OCI-M2 (cell line): ENCODE data around the gene PLCB2.

Source experiments
- DNase-seq: peaks from one replicate; lab custom pipeline; 2025; ENCODE audit not compliant: unreplicated experiment; lab: John Stamatoyannopoulos, UW

The PLCB2 gene, protein sequence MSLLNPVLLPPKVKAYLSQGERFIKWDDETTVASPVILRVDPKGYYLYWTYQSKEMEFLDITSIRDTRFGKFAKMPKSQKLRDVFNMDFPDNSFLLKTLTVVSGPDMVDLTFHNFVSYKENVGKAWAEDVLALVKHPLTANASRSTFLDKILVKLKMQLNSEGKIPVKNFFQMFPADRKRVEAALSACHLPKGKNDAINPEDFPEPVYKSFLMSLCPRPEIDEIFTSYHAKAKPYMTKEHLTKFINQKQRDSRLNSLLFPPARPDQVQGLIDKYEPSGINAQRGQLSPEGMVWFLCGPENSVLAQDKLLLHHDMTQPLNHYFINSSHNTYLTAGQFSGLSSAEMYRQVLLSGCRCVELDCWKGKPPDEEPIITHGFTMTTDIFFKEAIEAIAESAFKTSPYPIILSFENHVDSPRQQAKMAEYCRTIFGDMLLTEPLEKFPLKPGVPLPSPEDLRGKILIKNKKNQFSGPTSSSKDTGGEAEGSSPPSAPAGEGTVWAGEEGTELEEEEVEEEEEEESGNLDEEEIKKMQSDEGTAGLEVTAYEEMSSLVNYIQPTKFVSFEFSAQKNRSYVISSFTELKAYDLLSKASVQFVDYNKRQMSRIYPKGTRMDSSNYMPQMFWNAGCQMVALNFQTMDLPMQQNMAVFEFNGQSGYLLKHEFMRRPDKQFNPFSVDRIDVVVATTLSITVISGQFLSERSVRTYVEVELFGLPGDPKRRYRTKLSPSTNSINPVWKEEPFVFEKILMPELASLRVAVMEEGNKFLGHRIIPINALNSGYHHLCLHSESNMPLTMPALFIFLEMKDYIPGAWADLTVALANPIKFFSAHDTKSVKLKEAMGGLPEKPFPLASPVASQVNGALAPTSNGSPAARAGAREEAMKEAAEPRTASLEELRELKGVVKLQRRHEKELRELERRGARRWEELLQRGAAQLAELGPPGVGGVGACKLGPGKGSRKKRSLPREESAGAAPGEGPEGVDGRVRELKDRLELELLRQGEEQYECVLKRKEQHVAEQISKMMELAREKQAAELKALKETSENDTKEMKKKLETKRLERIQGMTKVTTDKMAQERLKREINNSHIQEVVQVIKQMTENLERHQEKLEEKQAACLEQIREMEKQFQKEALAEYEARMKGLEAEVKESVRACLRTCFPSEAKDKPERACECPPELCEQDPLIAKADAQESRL

DNA sequence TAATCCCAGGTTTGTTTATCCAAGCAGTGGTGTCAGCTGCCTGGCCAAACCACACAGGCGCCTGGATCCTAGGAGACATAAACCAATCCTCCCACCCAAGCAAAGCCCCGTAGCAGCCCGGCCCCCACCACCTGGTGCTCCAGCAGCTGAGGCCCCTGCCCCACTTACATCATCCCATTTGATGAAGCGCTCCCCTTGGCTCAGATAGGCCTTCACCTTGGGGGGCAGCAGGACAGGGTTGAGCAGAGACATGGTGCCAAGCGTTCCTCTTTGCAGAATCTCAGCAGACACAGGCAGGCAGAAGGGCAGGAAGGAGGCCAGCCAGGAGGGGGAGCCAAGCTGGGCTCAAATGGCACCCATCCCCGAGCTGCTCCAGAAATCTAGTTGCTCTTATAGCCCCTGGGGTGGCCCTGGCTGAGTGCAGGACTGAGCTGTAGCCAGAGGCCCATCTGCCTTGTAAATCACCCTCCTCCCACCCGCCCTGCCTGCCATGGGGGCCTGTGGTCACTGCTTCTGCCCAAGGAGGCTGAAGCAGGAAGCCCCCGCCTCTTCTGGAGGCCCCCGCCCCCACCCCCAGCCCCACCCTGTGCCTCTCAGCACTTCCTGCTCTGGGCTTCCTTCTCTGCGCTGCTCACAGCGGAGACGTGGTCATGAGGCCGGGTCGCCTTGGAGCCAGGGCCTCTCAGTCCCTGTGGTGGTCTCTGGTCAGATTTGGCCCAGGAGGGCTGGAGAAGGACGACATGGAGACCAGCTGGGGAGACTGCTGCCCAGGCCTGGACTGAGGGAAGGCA lies at the start of gene PLCB2:
TSS of gene PLCB2 (minus strand) at position 515 of the 791 bp plus-strand sequence. CDS start at position 252, 263 bp downstream.
- peak; percentile 14 for DNase-seq

DNA sequence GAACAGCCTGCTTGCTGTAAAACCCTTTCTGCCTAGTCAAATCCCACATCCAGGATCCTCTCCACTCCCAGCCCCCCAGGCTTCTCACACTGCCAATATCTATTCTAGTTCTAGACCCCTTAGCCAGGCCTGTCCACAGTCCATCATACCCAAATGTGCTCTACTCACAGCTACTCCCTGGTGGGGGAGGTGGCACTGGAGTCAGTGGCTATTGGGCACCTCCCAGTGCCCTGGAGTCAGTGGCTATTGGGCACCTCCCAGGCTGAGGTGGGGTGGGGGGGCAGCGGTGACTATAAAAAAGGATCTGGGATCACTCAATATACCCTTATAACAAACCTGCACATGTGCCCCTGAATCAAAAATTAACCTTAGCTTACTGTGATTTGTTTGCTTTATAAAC lies 49.5 kb upstream of the PLCB2 start:
- no peak for DNase-seq

DNA sequence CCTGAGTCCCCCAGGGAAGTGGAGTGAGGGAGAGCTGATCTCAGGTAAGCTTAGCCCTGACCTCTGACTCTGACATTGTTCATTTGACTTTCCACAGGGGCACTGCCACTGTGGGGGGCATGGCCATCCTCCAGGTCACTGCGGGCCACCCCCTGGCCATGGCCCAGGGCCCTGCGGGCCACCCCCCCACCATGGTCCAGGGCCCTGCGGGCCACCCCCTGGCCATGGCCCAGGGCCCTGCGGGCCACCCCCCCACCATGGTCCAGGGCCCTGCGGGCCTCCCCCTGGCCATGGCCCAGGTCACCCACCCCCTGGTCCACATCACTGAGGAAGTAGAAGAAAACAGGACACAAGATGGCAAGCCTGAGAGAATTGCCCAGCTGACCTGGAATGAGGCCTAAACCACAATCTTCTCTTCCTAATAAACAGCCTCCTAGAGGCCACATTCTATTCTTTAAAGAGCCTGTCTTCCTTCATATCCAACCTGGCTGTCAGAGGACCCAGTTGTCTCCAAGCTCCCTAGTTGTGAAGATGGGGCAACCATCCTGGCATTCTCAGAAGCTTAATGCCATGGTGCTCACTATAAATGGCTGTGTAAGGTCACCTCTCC lies 48.3 kb upstream of the PLCB2 start:
- DNase-seq: no peak

DNA sequence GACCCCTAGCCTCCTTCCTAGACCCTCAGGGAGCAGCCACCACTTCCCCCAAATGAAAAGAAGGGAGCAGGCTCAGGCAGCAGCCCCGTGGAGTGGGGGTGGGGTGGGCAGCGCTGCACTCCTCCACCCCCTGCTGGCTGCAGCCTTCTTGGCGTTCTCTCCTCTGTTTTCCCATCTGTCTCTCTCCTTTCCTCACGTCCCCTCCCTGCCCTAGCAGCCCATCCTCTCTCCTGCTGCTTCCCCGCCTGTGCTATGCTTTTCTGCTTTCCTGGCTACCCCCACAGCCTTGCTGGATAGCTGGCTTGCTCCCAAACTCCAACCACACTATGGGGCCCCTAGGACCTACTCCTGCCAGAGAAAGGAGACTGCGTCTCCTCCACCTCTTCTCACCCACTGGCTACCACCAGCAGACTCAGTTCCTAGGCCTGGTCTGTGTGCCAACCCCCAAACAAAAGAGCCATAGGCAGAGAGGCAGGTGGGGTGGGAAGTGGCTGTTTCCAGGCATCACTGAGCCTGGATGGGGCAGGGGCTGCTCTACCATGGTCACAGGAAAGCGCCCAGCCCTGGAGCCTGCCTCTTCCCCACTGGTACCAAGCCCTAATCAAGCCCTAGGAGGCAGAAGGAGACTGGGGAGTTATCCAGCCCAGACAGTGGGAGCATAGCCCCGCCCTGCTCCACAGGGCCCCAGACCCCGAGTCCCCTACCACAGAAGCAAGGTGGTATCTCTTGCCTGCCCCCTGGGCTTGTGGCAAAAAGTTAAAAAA lies 46.9 kb upstream of the PLCB2 start:
- no peak for DNase-seq

DNA sequence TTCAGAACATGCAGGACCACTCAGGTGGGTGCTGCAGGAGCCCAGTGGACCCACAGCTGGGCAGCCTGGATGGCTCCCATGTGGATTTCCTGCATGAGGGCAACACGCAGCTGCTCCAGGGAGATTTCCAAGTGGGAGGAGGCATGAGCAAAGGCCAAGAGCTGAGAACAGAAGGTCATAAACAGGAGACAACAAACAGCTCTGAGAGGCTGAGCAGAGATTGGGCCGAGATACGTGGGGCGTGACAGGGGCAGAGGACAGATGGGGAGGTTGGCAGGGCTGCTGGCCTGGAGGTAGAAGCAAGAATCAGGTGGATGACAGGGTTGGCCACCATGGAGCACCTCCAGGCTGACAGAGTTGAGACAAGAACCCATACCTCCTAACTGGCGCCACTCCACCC lies 46.0 kb upstream of the PLCB2 start:
- DNase-seq: no peak

DNA sequence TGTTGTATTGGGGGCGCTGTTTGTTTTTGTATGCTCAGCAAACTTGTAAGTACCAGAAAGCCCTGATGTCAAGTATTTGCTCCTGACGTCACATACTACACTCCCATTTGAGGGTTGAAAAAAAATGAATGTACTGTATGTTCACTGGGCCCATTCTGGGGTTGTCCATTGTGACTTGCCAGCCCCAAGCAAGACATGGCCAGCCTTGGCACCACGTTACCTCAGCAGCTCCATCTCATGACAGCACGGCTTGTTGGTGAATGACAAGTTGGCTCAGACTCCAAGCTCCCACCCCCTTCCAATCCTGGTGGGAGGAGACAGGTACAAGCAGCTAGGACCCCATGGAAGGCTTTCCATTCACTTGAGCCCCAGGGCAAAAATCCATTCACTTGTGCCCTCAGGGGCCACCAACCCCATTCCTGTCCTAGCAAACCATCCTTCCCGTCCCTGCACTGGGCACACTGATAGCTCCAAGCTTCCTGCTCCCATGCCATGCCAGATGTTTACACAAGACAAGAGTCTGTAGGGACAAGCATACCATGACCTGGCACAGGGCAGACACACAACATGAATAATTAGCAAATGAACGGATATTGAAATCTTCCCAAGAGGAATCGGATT lies 44.7 kb upstream of the PLCB2 start:
- DNase-seq: no peak

DNA sequence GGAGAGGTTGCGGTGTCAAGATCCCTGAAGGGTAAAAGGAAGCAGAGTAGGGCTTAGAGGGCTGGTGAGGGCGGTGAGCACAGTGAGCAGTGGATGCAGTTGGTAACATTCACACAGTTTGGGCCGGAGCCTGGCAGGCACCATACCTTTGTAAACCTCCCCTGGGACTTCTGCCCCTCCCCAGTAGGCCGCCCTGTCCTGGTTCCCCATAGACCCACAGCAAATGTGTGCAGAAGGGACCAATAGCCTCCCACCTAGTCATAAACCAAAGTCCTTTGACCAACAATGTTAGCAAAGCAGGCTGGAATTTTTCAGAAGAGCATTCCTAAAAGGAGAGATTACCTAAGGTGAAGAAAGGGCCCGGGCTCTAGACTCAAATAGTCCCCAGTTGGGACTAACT lies 41.4 kb upstream of the PLCB2 start:
- no peak for DNase-seq

DNA sequence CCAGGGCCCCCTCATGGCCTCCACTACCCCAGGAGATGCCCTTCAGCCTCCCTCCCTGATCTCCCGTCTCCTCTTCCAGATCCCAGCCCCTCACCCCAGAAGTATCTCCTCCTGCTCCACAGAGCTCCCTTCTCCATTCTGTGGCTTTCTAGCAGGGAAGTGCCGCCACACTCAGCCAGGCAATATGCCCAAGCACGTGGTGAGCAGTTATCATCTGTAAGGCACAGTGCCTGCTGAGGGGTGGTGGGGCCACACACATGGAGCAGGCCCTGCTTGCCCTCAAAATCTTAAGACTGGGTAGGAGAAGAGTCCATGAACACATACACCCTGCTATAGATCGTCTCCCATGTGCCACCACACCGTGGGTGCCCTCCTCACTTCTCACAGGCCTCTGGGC lies 40.7 kb upstream of the PLCB2 start:
- DNase-seq: no peak

DNA sequence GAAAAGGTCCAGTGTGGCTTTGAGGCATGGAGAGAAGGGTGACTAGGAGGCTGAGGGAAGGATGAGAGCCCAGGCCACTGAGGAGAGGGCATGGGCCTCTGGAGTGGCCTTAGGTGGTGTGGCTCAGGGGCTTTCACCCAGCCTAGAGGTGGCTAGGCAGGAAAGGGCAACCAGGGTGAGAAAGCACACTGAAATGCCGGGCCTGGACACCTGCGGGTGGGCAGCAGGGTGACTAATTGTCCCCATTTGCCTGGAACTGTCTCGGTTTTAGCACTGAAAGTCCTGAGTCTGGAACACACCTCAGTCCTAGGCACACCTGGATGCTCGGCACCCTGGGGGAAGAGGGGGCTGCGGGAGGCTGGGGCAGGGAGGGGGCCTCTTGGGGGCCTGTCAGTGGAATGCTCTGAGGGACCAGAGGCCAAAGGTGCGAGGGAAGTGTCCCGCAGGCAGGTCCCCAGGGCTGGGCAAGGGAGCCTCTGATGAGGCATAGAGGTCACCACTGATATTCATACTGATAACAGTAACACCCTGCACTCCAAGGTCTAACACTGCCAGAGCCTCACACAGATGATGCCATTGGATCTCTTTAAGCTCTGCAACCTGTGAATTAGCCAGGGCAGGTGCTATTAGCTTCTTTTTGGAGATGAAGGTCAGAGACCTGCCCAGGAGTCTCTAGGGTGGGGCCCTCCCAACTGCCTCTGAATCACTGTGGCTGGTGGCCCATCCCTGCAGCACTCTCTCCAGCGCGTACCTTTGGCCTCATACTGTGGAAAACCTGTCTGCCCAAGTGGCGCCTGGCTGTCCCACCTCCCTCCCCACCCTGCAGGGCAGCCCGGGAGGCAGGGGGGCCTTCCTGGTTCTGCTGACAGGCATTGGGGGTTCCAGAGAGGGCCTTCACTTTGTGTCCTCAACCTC lies 40.1 kb upstream of the PLCB2 start:
- DNase-seq: no peak

DNA sequence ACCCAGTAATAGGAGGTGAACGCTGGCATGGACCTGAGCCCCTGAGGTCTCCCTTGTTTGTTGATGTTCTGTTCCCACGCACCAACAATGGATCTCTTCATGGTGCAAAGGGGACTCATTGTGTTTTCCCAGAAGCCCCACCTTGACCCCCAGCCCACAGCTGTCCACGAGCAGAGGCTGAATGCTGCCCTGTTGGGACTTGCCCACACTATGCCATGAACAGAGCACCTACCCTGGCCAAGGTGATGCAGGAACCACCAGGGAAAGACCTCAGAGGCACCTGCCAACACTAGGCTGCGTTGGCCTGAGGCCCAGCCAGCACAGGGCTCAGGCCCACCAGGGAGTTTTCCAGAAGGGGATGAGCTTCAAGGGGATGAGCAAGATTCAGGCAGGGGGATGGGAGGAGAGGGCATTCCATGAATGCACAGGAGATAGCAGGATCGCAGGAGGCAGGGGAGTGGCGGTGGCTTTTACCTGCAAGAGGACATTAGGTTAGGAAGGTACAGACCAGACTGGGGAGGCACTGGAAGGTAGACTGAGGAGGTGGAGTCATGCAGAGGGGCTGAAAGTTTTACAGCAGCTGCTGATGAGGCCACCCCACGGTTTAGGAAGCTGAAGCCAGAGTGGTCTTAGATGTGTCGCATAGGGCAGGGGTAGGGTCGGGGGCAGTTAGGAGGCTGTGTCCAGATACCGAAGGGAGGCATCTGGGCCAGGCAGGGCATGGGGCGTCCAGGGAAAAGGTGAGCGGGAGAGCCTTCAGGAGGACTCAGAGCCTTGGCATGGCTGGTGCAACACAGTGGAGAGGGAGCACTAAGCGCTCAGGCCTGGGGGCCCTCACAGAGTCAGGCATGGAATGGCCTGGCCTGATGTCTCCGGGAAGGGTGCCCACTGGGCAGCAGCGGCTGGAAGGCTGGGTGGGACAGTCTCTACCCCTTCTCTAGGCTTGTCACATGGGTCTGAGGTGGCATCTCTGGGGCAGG lies 39.1 kb upstream of the PLCB2 start:
- no peak for DNase-seq

DNA sequence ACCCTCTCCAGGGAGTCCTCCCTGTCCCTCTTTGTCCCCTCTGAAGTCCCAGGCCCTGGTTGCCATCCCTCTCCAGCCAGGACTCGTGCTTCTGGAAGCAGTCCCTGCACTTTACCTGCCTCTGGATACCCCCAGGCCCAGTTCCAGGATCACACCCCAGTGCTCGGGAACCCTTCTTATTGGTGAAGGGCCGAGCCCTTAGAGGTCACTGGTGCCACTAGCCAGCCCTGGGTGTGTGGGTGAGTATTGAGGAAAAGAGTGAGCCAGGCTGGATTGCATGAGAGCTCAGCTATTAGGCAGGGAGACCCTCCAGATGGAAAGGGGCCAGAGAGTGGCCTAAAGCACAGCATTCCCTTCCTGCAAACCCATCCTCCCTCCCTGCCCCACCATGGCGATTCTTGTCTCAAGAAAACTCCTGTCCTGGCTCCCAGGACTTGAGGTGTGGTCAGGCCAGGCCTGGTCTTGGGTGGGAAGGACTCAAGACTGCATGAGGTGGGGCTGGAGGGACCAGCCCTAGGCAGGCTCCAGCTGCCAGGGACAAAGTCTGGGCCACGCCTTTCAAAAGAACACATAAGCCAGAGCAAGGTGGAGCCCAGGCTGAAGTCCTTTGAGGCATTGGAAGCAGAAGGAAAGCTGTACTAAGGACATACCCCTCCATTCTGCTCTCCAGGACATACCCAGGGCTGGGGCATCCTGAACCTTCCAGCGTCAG lies 38.3 kb upstream of the PLCB2 start:
- DNase-seq: no peak

DNA sequence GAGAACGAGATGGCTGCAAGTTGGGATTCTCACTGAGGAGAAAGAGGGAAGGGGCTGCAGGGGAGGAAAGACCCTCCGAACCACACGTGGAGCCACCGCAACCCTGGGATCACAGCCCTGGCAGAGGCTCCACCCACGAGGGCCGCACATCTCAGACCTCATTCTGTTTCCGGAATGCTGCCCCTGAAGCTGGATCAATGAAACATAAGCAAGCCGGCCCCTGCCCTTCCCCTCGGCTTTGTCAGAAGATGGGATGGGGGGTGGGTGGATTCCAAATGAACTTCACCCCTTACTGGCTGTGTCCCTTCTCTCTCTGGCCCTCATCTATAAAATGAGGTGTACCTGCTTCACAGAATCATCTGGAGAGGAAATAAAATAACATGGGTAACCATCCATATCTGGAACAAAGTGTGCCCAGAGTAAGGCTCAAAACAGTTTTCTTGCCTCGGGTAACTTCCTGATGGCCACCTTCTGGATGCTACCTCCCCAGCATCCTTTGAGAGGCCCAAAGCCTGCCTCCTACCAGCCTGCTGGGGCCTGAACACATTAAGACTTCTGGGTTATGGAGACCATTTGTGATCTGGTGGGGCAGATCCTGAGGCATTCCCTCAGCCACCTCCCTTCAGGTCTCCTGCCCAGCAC lies 37.6 kb upstream of the PLCB2 start:
- DNase-seq: no peak

DNA sequence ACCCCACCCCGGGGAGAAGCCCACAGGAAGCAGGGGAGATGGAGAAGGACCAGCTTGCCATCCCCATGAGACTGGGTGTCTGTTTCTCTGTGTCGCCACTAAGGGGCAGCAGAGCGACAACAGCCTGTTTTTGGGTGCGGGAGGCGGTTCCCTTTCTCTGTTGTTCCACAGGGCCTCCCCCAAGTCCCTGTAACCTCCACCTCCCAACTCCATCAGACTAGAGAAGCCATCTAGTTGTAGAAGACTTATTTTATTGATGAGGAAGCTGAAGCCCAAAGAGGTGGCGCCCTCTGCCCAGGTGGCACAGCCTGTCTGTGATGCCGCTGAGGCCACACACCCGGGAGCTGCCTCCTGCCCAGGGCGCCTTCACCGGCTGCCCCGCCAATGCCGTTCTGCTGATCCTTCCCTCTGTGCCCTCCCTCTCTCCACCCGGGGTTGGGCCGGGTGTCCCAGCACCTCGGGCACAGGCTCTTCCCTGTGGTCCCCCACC lies 36.9 kb upstream of the PLCB2 start:
- DNase-seq: no peak

DNA sequence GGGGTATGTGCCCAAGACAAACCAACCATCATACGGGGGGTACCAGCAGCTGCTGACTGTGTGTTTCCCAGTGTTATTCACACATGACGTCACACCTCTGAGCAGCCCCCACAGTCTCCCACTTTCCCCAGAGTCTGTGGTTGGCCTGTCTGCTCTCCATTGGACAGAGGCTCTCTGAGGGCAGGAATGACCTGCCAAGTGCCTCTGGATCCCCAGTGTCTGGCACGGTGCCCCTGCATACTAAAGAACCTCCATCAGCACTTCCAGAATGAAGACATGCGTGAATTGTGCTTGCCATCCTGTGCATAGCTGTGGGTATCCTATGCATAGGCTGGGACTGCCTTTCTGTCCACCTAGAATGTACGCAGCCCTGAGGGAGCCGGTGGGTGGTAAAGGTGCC lies 36.5 kb upstream of the PLCB2 start:
- no peak for DNase-seq

DNA sequence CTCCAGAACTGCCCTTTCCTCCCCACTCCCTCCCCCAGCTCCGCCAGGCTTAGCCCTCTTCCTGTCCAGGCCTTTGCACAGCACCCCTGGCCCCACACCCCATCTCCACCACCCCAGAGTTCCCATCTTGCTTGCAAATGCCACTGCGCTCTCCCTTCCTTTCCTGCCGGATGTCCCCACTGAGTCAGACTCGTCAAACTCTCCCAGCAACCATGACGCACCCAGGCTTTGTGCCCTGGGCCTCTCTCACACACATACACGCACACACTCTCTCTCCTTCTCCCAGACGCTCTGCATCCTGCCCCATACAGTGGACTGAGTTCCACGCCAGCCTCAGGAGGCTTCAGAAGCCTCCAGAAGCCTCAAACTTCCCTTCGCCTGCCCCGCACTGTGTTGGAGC lies 35.8 kb upstream of the PLCB2 start:
- no peak for DNase-seq
